ENCODE data around the gene THPO.

THPO gene

DNA sequence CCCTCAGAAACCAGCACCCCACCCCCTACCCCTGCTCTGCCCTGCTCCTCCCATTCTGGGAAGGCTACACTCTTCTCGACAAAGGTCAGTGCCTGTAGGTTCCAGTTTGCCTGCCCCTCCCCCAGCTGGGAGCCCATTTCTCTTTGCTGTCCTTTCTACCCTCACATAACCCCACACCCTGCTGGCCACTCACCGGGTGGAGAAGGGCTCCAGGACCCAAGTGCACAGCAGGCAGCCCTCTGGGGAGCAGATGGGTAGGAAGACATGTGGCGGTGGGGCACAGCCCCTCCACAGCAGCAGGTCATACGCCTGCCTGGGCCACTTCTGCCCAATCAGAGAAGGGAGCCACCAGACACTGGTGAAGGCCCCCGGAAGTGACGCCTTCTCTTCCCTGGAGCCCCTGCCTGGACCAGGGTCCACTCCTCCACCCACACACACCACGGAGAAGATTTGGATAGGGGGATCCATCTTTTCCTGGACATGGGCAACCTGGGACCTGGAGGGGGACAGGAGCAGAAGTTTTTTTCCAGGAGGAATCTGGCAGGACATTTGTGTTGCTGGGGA, at the start of gene THPO:
Gene THPO (minus strand): TSS at position 326 of the 564 bp plus-strand sequence. CDS start 1,948 bp downstream, outside the sequence.
- DNase-seq: no peak

DNA sequence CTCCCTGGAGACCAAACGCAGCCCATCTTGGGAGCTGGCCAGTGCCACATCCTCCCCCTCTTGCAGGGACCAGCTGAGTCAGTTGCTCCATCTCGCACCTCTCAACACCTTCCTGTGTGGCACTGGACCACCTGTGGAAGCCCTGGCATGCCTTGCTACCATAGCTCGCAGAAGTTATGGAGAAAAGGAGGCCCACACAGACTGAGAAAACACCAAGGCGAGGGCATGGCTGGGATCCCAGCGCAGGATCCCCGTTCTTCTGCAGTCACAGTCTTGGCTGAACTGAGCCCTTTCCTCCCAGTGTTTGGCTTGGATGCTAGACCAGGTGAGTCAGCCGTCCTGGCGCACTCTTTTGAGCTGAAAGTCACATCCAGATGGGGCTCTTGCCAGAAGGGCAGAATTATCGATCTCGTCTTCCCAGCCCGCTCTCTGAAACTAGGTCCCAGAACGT, 48.7 kb upstream of the THPO start:
- no peak for DNase-seq

DNA sequence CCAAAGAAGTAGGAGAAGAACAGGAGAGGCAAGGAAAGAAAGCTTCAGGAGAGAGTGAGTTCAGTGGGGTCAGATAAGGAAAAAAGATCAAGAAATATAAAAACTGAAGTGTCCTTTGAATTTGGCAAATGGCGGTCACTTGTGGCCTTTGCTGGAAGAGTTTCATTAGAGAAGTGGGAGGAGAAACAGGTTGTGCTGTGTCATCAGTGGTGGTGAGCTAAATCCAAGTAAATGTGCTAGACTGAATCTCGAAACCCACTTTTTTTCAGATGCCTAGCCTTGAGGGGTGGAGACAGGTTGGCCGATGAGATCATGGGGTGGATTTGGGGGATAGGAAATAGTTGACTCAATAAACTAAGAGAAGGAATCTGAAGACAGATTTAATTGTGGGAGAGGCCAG, 45.6 kb upstream of the THPO start:
- DNase-seq: no peak

DNA sequence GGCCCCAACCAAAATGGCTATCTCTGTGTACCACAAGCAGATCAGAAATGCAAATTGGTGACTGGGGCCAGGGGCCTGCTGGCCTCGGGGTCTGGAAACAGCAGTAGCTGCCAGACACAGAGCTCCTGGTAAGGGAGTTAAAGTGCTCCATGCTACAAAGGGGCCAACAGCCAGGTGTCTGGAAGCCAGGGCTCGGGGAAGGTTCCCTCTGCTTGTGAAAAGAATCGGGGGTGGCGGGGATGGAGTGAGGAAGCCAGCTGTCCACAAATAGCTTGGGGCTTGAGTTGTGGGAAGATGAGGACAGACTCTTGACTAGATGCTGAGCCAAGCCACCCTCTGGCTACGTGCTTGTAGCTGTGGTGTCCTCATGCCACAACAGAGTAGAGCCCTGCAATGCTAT, 41.2 kb upstream of the THPO start:
- DNase-seq: no peak

DNA sequence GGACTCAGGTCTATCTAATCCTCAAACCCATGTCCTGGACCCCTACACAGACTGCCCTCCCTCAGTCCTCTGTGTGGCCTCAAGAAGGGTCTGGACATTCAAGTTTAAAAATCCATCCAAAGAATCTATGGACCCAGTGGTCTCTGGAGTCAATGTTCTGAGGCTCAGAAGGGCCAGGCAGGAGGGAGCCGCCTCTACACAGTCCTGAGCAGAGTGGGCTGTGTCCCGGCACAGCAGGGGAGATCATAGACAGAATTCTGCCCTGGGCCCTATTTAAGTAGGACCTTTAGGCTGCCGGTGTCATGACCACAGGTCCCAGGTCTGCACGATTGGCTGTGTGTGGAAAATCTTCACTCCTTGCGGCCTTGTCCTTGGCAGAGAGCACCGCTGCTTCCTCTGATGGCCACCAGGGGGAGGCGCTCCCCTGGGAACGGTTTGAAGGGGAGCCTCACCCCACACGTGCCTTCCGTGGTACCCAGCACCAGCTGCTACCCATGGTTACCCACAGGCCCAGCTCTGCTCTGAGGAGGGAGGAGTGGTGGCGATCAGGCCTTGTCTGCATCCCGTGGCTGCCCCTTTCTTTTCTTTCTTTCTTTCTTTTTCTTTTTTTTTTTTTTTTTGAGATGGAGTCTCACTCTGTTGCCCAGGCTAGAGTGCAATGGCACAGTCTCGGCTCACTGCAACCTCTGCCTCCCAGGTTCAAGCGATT, 39.8 kb upstream of the THPO start:
- peak; percentile 55 for DNase-seq

DNA sequence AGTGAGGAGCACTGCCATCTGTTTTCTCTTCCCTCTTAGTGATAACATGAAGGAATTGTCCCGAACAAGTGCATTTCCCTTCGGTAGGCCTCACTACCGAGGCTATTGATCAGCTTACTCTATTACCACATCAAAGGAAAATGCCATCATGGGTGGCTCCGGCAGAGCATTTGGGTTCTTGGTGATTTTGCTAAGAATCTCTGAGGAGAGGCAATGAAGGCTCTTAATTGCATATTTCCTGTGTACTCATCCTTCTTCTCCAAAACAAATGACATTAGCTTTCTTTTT, 37.1 kb upstream of the THPO start:
- no peak for DNase-seq

DNA sequence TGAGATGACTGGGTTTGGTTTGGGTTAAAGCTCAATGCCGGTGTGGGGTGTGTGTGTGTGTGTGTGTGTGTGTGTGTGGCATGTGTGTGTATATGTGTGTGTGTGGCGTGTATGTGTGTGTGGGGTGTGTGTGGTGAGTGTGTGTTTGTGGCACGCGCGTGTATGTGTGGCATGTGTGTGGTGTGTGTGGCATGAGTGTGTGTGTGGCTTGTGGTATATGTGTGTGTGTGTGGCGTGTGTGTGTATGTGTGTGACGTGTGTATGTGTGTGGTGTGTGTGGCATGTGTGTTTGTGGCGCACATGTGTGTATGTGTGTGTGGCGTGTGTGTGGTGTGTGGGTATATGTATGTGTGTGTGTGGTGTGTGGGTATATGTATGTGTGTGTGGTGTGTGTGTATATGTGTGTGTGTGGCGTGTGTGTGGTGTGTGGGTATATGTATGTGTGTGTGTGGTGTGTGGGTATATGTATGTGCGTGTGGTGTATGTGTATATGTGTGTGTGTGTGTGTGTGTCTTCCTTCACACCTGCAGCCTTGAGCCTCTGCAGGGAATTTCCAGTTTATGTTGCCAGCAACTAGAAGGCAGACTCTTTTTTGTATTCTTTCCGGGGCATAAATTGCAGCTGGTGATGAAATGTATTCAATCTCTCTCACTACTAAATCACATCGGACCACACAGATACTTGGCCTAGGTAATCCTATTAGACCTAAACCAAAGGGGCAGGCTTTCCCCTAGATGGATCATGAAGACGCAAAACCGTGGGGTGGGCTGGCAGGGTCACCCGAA, 36.6 kb upstream of the THPO start:
- no peak for DNase-seq

DNA sequence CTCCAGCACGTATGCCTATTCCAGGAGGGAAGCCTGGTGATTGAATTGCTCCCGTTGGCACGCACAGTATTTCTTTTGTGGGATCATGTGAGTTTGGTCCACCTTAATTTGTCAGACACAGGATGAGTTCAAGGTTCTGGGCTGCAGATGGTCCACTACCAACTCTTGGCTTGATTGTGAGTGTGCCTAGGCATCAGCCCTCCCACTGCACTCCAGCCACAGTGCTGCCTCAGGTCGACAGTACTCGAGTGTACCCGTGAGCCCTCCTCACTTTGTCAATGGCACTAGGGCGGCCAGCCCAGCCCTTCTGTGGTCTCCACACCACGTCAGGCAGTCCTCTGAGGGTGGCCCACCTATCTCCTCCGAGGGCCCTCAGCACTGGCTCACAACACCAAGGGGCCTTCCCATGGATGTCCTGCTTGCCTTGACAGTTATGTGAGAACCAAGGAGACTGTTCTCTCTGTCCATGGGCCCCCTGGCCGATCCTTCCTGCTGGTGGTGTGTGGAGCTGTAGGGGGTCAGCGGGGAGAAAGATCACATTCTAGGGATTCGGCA, 32.0 kb upstream of the THPO start:
- DNase-seq: no peak

DNA sequence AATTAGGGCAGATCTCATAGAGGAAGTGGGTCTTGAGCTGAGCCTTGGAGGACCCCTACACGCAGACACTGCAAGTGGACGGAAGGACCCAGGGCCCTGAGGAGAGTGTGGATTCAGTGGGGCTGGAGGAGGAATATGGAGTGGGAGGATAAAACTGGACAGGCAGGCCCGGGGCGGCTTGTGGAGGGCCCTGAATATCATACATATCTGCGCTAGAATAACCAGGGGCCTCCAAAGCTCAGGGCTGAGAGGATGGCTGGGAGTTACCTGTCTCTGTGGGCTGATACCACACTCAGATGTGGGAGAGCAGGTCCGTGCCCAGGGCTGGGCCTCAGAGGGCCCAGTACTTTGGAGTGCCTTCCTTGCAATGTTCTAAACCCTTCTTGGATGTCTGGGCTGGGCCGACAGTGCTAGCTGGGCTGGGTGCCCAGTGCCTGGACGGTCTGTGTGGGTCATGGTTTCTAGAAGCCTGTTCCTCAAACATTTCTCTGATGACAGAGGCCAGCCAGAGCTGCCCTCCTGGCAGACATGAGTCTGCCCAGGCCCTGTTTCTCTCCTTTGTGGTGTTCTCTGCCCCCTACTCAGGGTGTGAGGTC, 31.4 kb upstream of the THPO start:
- DNase-seq: no peak

DNA sequence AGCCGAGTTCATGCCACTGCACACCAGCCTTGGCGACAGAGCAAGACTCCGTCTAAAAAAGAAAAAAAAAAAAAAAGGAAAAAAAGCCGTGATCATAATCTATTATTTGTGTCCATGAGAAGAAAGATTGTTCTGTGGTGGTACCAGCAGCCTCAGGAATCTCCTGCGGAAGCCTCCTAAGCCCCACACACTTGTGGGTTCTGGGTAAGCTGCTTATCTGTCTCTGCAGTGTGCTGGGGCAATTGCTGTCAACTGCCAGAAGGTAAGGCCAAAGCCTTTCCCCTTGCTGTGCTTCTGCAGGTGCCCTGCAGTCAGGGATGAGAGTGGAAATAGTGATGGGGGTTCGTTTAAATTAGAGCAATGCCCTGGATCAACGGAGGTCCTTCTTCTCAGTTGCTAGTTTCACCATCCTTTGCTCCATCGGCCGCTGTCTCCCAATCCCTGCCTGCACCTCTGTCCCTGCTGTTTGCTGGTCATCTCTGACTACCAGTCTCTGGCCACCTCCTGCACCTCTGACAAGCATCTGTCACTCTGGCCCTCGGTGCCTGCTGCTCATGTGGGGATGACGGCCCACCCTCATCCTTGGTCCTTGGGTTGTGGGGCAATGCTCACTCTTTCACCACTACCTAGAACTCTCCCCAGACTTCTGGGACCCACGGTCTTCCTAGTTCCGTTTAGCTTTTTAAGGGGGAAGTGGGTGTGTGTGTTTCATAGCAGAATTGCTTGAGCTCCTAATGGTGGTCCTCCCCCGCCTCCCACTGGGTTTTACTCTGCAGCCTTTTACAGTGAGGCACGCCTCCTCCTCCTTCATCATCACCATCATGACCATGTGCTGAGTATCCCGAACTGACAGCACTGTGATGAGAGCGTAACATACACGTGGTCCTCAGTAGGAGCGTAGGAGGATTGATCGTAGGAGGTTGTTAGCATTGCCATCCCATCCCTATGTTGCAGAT, 27.3 kb upstream of the THPO start:
- DNase-seq: no peak

DNA sequence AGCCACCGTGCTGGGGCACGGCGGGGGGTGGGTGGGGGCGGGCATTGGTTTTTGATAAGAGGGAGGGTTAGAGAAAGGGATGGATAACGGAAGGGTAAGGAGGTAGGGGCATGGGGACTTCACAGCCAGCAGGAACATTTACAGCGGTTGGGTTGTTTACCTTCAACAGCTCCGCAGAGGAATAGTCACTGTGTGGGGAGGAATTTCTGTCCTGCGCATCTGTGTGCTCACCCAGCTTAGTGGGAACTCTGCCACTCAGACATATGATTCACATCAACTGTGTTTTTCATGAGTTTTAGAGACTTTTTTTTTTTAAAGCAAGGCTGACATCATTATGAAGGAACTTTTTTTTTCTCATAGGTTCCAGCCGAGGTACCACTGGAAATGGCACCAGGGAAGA, 21.4 kb upstream of the THPO start:
- peak; percentile 95 for DNase-seq

DNA sequence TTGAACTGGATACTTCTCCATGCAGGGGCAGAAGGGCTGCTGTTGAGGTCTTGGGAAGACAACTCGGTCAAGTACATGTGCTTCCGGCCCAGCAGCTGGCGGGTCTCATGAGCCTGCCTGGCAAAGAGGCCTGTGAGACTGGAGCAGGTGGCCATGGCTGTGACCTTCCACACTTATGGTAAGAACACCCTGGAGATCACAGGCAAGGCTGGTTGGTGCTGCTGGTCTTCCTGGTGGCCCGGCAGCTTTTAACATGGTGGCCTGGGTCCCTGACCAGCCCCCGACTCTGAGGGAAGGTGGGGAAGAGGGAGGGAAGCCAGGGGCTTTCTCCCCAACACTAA, 17.3 kb upstream of the THPO start:
- DNase-seq: no peak

DNA sequence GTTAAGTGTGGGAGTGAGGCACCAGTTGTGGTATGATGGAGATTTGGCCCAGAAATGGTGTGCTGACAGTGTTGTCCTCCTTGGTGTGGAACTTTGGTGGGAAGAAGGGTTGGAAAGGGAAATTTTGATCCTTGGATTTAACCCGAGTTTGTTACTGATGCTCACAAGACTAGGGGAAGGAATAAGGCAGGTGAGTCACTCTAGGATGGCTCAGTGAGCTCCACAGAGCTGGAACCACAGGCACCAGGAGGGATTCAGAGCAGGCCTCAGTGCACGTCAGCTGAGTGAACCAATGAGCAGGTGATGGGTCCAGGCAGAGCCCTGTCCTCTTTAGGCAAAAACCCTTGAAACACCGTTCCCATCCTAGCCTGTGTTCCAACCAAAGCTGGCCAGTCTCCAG, 13.3 kb upstream of the THPO start:
- DNase-seq: no peak

DNA sequence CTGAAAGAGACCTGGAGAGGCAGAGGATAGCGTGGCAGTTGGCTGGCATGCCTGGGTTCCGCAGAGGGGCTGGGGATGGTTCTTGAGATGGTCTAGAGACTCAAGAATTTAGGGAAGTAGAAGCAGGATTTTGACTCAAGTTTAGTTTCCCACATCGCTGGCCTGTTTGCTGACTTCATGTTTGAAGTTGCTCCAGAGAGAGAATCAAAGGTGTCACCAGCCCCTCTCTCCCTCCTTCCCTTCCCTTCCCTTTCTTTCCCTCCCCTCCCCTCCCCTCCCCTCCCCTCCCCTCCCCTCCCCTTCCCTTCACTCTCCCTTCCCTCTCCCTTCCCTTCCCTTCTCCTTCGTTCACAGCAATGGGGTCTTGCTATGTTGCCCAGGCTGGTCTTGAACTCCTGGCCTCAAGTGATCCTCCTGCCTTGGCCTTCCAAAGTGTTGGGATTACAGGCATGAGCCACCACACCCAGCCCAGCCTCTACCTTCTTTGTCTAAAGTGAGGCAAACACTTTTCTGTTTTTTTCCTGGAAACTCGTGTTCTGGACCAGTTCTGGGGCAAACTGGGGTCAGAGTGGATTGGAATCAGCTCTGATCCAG, 12.0 kb upstream of the THPO start:
- DNase-seq: no peak

DNA sequence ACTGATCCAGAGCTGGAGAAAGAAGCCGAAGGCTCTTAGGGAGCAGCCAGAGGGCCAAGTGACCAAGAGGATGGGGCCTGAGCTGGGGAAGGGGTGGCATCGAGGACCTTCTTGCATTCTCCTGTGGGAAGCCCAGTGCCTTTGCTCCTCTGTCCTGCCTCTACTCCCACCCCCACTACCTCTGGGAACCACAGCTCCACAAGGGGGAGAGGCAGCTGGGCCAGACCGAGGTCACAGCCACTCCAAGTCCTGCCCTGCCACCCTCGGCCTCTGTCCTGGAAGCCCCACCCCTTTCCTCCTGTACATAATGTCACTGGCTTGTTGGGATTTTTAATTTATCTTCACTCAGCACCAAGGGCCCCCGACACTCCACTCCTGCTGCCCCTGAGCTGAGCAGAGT, 11.4 kb upstream of the THPO start:
- DNase-seq: no peak

DNA sequence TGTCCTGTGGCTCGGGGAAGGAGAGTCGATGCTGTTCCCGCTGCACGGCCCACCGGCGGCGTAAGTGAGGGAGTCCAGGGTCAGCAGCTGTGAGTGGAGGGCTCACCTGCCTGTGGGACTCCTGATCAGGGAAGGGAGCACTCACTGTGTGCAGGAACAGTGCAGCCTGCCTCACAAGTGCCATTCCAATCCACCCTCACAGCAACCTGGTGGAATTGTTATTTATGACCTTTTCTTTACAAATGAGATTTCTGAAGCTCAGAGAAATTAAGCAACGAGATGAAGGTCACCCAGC, 10.9 kb upstream of the THPO start:
- DNase-seq: no peak

DNA sequence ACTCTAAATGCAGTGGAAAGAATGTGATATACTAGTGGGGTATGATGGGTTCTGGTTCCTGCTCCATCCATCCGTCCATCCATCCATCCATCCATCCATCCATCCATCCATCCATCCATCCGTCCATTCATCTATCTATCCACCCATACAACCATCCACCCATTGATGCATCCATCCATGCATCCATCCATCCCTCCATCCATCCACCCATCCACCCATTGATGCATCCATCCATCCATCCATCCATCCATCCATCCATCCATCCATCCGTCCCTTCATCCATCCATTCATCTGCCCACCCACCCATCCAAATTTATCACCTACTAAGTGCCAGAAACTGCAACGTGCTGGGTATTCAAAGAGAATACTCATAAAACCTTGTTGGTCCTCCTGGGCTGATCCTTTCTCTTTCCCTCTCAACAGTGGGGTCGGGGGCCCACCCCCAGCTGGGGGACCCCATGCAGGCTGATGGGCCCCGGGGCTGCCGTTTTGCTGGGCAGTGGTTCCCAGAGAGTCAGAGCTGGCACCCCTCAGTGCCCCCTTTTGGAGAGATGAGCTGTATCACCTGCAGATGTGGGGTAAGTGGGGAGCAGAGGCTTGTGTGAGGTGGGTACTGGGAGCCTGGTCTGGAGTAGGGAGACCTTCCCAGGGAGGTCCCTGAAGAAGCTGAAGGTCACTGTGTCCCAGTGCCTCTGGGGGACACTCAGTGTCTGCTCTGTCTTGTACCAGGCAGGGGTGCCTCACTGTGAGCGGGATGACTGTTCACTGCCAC, 10.3 kb upstream of the THPO start:
- DNase-seq: no peak

DNA sequence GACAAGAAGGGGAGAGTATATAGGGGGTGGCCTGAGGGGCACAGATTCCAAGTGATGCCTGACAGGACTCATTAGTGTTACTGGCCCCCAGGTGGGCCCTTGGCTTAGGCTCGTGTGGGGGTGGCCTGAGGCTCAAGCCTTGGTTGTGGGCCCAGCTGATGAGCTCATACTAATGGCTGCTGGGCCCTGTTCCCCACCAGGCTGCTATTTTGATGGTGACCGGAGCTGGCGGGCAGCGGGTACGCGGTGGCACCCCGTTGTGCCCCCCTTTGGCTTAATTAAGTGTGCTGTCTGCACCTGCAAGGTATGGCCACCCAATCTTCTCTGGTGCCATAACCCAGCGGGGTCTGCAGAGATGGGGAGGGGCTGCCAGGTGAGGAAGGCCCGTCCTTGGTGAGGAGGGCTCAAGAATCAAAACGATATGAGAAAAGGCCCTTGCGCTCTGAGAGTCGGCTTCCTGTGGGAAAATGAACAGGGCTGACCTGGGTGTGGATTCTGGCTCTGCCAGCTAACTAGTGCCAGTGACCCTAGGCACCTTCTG, 9.2 kb upstream of the THPO start:
- DNase-seq: no peak

DNA sequence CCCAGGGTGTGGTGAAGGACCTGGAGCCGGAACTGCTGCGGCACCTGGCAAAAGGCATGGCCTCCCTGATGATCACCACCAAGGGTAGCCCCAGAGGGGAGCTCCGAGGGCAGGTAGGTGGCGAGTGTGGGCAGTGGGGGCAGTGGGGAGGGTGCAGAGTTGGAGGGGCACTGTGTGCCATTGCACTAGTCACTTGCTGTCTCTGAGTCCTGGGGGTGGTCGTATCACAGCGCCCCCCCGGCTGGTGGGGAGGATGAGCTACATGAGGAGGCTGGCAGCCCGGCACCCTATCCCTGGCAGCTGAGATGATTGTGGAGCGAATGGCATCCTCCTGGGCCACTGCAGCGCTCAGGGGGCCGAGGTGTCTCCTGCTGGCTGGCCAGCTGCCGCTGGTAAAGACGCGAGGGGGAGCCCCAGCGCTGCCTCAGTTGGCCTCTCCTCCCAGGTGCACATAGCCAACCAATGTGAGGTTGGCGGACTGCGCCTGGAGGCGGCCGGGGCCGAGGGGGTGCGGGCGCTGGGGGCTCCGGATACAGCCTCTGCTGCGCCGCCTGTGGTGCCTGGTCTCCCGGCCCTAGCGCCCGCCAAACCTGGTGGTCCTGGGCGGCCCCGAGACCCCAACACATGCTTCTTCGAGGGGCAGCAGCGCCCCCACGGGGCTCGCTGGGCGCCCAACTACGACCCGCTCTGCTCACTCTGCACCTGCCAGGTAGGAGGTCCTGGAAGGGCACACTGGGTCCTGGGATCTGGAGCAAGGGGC, 8.2 kb upstream of the THPO start:
- DNase-seq: no peak

DNA sequence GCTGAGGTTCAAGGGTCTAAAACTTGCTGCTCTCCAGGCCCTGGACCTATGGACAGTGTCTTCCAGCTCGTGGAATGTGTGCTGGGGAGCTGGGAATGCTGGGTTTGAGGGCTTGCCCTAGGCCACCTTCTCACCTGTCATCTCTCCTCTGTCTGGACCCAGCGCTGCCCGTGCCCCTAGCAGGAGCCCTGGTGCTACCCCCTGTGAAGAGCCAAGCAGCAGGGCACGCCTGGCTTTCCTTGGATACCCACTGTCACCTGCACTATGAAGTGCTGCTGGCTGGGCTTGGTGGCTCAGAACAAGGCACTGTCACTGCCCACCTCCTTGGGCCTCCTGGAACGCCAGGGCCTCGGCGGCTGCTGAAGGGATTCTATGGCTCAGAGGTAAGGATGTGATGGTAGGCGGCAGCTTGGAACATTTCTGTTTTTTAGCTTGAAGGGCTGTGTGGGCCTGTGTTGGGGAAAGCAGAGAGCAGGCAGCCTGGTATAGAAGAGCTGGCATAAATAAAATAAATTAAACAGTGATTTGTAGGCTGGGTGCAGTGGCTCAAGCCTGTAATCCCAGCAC, 6.9 kb upstream of the THPO start:
- no peak for DNase-seq

All from fibroblast of upper back skin (primary cell).